Measurements from ENCODE around the gene CFAP74.

CFAP74 gene

GRCh38 chr1:2019571-2020309 lies 16.2 kb upstream of the CFAP74 start:
- in situ Hi-C loops (cut with HindIII; ENCODE audit: low sequenced_read_pairs) = no loop called here

- in situ Hi-C loops (cut with HindIII; ENCODE audit: low sequenced_read_pairs) = no loop called here
Measured at GRCh38 chr1:2019172-2019543, 15.6 kb upstream of the CFAP74 start, which contains the start of gene GABRD. Gene GABRD (plus strand): TSS chr1:2019345. CDS start chr1:2019424, 79 bp downstream.

GRCh38 chr1:2018217-2019171 lies 14.9 kb upstream of the CFAP74 start:
- in situ Hi-C loops (cut with HindIII; ENCODE audit: low sequenced_read_pairs) = no loop called here

GRCh38 chr1:2016123-2016522 lies 12.5 kb upstream of the CFAP74 start:
- in situ Hi-C loops (cut with HindIII; ENCODE audit: low sequenced_read_pairs) = no loop called here

- in situ Hi-C loops (cut with HindIII; ENCODE audit: low sequenced_read_pairs) = no loop called here
Measured at GRCh38 chr1:2014741-2015735, 11.5 kb upstream of the CFAP74 start.

GRCh38 chr1:2014181-2014580 lies 10.6 kb upstream of the CFAP74 start:
- in situ Hi-C loops (cut with HindIII; ENCODE audit: low sequenced_read_pairs) = no loop called here

GRCh38 chr1:2009101-2010053 lies 5.8 kb upstream of the CFAP74 start:
- in situ Hi-C loops (cut with HindIII; ENCODE audit: low sequenced_read_pairs) = no loop called here

GRCh38 chr1:2004856-2005255 lies 1.3 kb upstream of the CFAP74 start:
- in situ Hi-C loops (cut with HindIII; ENCODE audit: low sequenced_read_pairs) = no loop called here

GRCh38 chr1:2001773-2002411 lies 1.7 kb downstream of the CFAP74 start:
- in situ Hi-C loops (cut with HindIII; ENCODE audit: low sequenced_read_pairs) = no loop called here

GRCh38 chr1:2000850-2001249 lies 2.7 kb downstream of the CFAP74 start:
- in situ Hi-C loops (cut with HindIII; ENCODE audit: low sequenced_read_pairs) = no loop called here

GRCh38 chr1:2000432-2000831 lies 3.2 kb downstream of the CFAP74 start:
- in situ Hi-C loops (cut with HindIII; ENCODE audit: low sequenced_read_pairs) = no loop called here

- in situ Hi-C loops (cut with HindIII; ENCODE audit: low sequenced_read_pairs) = no loop called here
Measured at GRCh38 chr1:1997576-1997975, 6.0 kb downstream of the CFAP74 start.

- in situ Hi-C loops (cut with HindIII; ENCODE audit: low sequenced_read_pairs) = no loop called here
Measured at GRCh38 chr1:1996207-1996651, 7.4 kb downstream of the CFAP74 start.

GRCh38 chr1:1994536-1994935 lies 9.1 kb downstream of the CFAP74 start:
- in situ Hi-C loops (cut with HindIII; ENCODE audit: low sequenced_read_pairs) = no loop called here

- in situ Hi-C loops (cut with HindIII; ENCODE audit: low sequenced_read_pairs) = no loop called here
Measured at GRCh38 chr1:1990222-1990621, 13.4 kb downstream of the CFAP74 start.

- in situ Hi-C loops (cut with HindIII; ENCODE audit: low sequenced_read_pairs) = no loop called here
Measured at GRCh38 chr1:1989789-1990188, 13.8 kb downstream of the CFAP74 start.

- in situ Hi-C loops (cut with HindIII; ENCODE audit: low sequenced_read_pairs) = no loop called here
Measured at GRCh38 chr1:1989102-1989542, 14.5 kb downstream of the CFAP74 start.

- in situ Hi-C loops (cut with HindIII; ENCODE audit: low sequenced_read_pairs) = no loop called here
Measured at GRCh38 chr1:1988061-1988945, 15.3 kb downstream of the CFAP74 start.

All from DLD1 (cell line).